ENCODE data around the gene LRRC36. TPM values are rescaled to one million over a fixed set of nuclear protein-coding genes. Genes with fewer than 3 reads are reported as not detected.

Gene LRRC36
- total and polyA plus RNA-seq, 2 of the 8 experiments (the other 6 are each of a cell fraction or from before 2014, with no cell fraction given): 0.15 TPM; not detected in 1

GRCh38 chr16:67329901-67330300 lies 3.3 kb downstream of the LRRC36 start (continued):
- TF ChIP-seq KDM4A (IDR thresholded peaks at IDR 0.05; ENCODE audit: low read depth, low read length, severe bottlenecking): no peak
- TF ChIP-seq CBX8 (IDR thresholded peaks at IDR 0.05; ENCODE audit: borderline replicate concordance, low read depth, low read length): no peak
- no peak for TF ChIP-seq RXRA (IDR thresholded peaks at IDR 0.05; ENCODE audit: insufficient read depth, low read depth, low read length)
- TF ChIP-seq JUN (IDR thresholded peaks at IDR 0.05; ENCODE audit: low read depth, low read length): no peak
- TF ChIP-seq, protein P1, sequence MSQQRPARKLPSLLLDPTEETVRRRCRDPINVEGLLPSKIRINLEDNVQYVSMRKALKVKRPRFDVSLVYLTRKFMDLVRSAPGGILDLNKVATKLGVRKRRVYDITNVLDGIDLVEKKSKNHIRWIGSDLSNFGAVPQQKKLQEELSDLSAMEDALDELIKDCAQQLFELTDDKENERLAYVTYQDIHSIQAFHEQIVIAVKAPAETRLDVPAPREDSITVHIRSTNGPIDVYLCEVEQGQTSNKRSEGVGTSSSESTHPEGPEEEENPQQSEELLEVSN (IDR thresholded peaks at IDR 0.05): no peak
- no peak for TF ChIP-seq CHD2 (IDR thresholded peaks at IDR 0.05; ENCODE audit: low read length)
- TF ChIP-seq TAF7 (optimal IDR thresholded peaks at IDR 0.05; ENCODE audit: borderline replicate concordance, low read depth, low read length): no peak
- no peak for TF ChIP-seq EGR1 (IDR thresholded peaks at IDR 0.05; ENCODE audit: borderline replicate concordance, low read depth, low read length)
- no peak for TF ChIP-seq KDM5A (IDR thresholded peaks at IDR 0.05; ENCODE audit: low read length)
